ENCODE results near the gene HNRNPH2.

The HNRNPH2 gene

DNA sequence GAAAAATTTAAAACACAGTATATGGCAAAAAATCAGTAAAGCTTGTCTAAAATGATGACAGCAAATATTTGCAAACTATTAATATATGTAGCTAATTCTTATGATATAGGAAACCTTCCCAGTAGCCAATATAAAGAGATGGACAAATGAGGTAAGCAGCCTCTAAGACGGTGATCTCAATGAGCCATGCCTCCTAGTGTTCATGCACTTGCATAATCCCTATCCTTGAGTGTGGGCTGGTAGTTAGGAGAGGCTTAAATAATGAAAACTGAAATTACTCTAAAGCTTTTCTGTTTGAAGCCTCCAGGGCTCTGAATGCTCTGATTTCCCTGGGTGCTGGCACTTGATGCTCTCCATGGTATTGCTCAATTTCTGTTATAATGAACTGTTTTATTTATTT is 52.6 kb downstream of the HNRNPH2 start:
- DNase-seq (ENCODE audit: low read depth) = no peak

DNA sequence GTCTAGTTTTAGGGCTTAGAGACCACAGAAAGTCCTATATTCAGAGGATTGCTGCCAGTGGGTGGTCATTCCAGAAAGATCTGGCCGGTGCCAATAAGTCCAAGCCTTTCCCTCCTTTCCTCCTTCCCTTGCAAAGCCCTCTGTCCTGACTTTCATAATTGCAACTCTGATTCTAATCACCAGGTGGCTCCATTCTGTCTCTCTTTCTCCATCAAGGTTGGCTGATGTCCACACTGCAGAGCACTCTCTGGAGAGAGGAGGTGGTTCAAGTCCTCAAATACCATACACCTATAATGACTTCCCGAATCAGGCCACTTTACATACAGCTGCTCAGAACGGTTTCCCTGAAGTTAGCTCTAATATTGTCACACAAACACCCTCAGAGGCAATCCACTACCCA is 54.9 kb downstream of the HNRNPH2 start:
- no peak for DNase-seq (ENCODE audit: low read depth)
